Suprapubic skin (tissue), 4 donors: Measurements from ENCODE around the gene KRT33A. TPM values are rescaled to one million over a fixed set of nuclear protein-coding genes. Genes with fewer than 3 reads are reported as not detected.

Source experiments
- DNase-seq, 2 donors: peaks; one replicate each; pipeline ENCODE4 v3.0.0-alpha.2; 2019; ENCODE audit warnings: low spot score in 2 of 2
- H3K27ac ChIP-seq: fragments of 200-600 bp; sonication (generic); one replicate; pipeline ENCODE4 v1.5.1; 2019
- H3K27me3 ChIP-seq: fragments of 200-600 bp; sonication (generic); one replicate; pipeline ENCODE4 v1.5.1; 2019
- H3K36me3 ChIP-seq: fragments of 200-600 bp; sonication (generic); one replicate; pipeline ENCODE4 v1.5.1; 2019
- H3K4me1 ChIP-seq: fragments of 200-600 bp; sonication (generic); one replicate; pipeline ENCODE4 v1.5.1; 2019
- H3K4me3 ChIP-seq: fragments of 200-600 bp; sonication (generic); one replicate; pipeline ENCODE4 v1.5.1; 2019; ENCODE audit warnings: mild to moderate bottlenecking
- H3K9me3 ChIP-seq: fragments of 200-600 bp; sonication (generic); one replicate; pipeline ENCODE4 v1.5.1; 2019
- EP300 ChIP-seq: sonication (generic); formaldehyde crosslinking; IDR thresholded peaks from one replicate; pipeline ENCODE4 v1.6.1; 2017; ENCODE audit warnings: antibody characterized with exemption
- POLR2A ChIP-seq, 2 donors: fragments of 450-650 bp; IDR thresholded peaks; one replicate each; pipeline ENCODE4 v1.6.1; 2017; ENCODE audit warnings: antibody characterized with exemption in 2 of 2, mild to moderate bottlenecking in 2 of 2, moderate library complexity in 2 of 2
- POLR2AphosphoS5 ChIP-seq, 3 donors: sonication (generic); formaldehyde crosslinking; IDR thresholded peaks; one replicate each; pipeline ENCODE4 v1.6.1; 2017; ENCODE audit warnings: antibody characterized with exemption in 3 of 3
- WGBS: methylation state at CpG from one replicate; pipeline ENCODE4 v1.1.5; 2018; 5-methylcytosine and 5-hydroxymethylcytosine counted together
- total RNA-seq, 4 donors: library from RNA; depleted of rRNA; stranded (reverse); fragments of >200 nt; gene quantifications; one replicate each; pipeline ENCODE4 v1.1.0, GENCODE V29; 2016
- TF ChIP-seq, protein P1 (sequence below), 2 donors: fragments of 200-600 bp in 1 of 2; fragments of 450-650 bp in 1 of 2; sonication (generic) in 1 of 2; IDR thresholded peaks; one replicate each; pipeline ENCODE4 v1.5.1; 2016 to 2019; ENCODE audit warnings: antibody characterized with exemption in 2 of 2, mild to moderate bottlenecking in 1 of 2, moderate library complexity in 1 of 2

KRT33A gene
- total RNA-seq, 4 donors from 2014 or later, result 1.2 to 144 (median 8.3) TPM

DNA sequence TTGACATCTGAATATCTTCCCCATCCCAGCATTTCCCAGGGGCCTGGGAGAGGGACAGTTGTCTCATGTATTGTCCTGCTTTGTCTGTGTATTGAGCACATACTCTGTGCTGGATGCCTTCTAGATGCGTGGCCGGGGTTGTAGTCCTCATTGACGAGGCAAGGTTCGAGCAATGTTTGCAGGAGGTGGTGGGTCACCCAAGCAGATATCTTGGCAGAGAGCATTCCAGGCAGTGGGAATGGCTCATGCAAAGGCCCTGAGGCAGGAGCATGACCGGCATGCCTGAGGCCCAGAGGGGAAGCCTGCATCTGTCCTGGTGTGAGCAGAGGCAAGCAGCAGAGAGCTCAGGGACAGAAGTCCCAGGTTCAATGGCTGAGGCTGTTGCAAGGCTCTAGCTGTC is 17.5 kb downstream of the KRT33A start:
- 92% methylated on average over 5 of the region's 5 CpGs for WGBS
- H3K27me3 ChIP-seq, result no peaks in the 10 kb centered on the region

DNA sequence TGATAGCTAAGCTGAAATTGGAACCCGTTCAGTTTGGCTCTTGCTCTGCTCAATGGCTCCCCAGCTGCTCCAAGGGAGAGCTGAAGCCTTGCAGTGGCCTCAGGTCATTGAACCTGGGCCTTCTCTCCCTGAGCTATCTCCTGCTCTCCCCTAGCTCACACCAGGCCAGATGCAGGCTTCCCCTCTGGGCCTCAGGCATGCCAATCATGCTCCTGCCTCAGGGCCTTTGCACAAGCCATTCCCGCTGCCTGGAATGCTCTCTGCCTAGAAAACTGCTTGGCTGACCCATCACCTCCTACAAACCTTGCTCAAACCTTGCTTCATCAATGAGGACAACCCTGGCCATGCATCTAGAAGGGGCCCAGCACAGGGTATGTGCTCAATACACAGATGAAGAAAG is 18.4 kb downstream of the KRT33A start:
- Histone ChIP-seq H3K27ac (no peak overlapping the region), H3K4me3 (no peak overlapping the region), H3K9me3 (no peaks in the 10 kb centered on the region), H3K36me3 (no peaks in the 10 kb centered on the region), H3K4me1 (peaks cover 6% of the 10 kb centered on the region), H3K27me3 (no peaks in the 10 kb centered on the region)
- WGBS, result 80% methylated on average over 1 of the region's 2 CpGs
- no peak for DNase-seq
- TF ChIP-seq EP300, result no peak
- TF ChIP-seq, protein P1, sequence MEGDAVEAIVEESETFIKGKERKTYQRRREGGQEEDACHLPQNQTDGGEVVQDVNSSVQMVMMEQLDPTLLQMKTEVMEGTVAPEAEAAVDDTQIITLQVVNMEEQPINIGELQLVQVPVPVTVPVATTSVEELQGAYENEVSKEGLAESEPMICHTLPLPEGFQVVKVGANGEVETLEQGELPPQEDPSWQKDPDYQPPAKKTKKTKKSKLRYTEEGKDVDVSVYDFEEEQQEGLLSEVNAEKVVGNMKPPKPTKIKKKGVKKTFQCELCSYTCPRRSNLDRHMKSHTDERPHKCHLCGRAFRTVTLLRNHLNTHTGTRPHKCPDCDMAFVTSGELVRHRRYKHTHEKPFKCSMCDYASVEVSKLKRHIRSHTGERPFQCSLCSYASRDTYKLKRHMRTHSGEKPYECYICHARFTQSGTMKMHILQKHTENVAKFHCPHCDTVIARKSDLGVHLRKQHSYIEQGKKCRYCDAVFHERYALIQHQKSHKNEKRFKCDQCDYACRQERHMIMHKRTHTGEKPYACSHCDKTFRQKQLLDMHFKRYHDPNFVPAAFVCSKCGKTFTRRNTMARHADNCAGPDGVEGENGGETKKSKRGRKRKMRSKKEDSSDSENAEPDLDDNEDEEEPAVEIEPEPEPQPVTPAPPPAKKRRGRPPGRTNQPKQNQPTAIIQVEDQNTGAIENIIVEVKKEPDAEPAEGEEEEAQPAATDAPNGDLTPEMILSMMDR (IDR thresholded peaks at IDR 0.05), result no peak

More for the DNA sequence above, 17.5 kb downstream of the KRT33A start:
- no peak for DNase-seq
- Histone ChIP-seq H3K27ac (no peak overlapping the region), H3K4me3 (no peak overlapping the region), H3K9me3 (no peaks in the 10 kb centered on the region), H3K4me1 (peaks cover 6% of the 10 kb centered on the region), H3K36me3 (no peaks in the 10 kb centered on the region)
- TF ChIP-seq POLR2A (IDR thresholded peaks at IDR 0.05) (no peak), POLR2AphosphoS5 (IDR thresholded peaks at IDR 0.05) (no peak), EP300 (no peak)
- TF ChIP-seq, protein P1 (IDR thresholded peaks at IDR 0.05), result no peak

DNA sequence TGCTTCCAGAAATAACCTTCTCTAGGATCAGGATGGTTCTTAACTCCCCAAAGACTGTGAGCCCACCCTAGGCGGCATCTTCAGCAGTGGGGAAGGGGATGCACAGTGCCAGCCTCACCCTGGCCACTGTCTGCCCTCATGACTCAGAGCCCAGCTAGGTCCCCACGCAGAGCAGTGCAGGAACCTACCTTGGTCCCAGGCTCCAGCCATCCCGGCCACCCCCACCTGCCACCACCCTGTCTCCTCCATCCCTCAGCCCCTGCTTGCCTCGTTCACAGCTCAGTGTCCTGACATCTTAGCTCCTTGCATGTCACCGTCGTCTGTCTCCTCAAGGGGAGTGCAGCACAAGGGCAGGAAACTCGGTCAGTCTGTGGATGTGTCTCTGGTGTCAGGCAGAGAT is 19.0 kb downstream of the KRT33A start:
- no peak for TF ChIP-seq EP300
- TF ChIP-seq, protein P1 (IDR thresholded peaks at IDR 0.05), result no peak
- no peak for TF ChIP-seq POLR2AphosphoS5 (IDR thresholded peaks at IDR 0.05)
- TF ChIP-seq POLR2A (IDR thresholded peaks at IDR 0.05), result no peak
- H3K36me3 ChIP-seq, result no peaks in the 10 kb centered on the region
- H3K4me3 ChIP-seq, result no peak overlapping the region
- DNase-seq, result no peak
- peaks cover 6% of the 10 kb centered on the region for H3K4me1 ChIP-seq
- H3K27ac ChIP-seq, result no peak overlapping the region
- WGBS, result 80% methylated on average over 7 of the region's 7 CpGs
- H3K27me3 ChIP-seq, result no peaks in the 10 kb centered on the region
- H3K9me3 ChIP-seq, result no peaks in the 10 kb centered on the region

DNA sequence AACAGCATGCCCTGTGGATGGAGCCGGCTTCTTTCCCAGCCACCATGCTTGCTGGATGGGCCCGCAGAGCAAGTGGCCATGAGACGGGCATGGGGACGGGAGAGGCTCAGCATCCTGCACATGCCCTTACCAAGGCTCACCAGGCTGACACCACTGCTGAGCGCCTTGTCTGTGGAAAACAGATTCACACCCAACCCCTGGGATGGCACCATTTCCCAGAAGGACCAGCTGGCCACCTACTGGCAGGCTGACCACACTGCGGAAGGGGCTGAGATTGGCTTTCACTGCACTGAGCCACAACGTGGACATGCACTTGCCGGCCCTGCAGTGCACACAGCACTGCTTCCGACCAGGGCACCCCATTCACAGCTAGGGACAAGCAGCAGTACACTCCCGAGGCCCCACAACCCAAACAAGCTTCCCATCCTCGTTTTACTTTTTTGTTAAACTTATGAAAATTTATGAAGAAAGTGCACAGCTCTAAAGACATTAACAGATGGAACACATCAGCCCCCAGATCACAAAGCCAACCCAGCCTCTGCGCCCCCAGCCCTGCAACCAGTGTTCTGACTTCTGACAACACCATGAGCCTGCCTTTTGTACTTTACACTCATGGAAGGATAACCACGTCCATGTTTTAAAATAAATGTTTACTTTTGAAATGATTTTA is 21.2 kb downstream of the KRT33A start:
- peak in 1 of 2 donors; percentile 52 for DNase-seq
- TF ChIP-seq POLR2A (IDR thresholded peaks at IDR 0.05) (no peak), EP300 (no peak), POLR2AphosphoS5 (IDR thresholded peaks at IDR 0.05) (no peak)
- TF ChIP-seq, protein P1 (IDR thresholded peaks at IDR 0.05), result peak in 1 of 2 donors; percentile 55
- H3K36me3 ChIP-seq, result no peaks in the 10 kb centered on the region
- H3K9me3 ChIP-seq, result no peaks in the 10 kb centered on the region
- no peak overlapping the region for H3K27ac ChIP-seq
- H3K27me3 ChIP-seq, result no peaks in the 10 kb centered on the region
- 49% methylated on average over 10 of the region's 13 CpGs for WGBS
- H3K4me1 ChIP-seq, result no peaks in the 10 kb centered on the region
- H3K4me3 ChIP-seq, result no peak overlapping the region

DNA sequence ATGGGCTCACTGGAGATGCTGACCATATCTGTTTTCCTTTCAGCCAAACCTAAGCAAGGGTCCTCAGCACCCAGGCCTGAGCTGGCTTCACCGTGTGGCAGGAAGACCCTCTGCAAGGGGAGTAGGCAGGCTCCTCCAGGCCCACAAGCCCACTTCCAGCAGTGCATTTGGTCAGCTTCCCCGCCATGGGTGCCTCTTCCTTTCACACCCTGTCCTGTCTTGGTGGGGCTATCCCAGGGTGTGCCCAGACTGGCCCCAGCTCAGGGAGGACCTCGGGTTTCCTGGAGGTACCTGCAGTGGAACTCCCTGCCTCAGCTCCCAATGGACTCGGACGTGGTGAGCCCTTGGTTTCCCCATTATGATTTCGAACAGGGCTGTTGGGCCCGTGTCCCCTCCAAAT is 22.4 kb downstream of the KRT33A start:
- H3K27me3 ChIP-seq, result no peaks in the 10 kb centered on the region
- 80% methylated on average over 3 of the region's 7 CpGs for WGBS
- H3K4me1 ChIP-seq, result no peaks in the 10 kb centered on the region
- H3K36me3 ChIP-seq, result no peaks in the 10 kb centered on the region
- H3K27ac ChIP-seq, result no peak overlapping the region
- H3K9me3 ChIP-seq, result no peaks in the 10 kb centered on the region
- no peak for DNase-seq
- no peak for TF ChIP-seq POLR2A (IDR thresholded peaks at IDR 0.05)
- TF ChIP-seq POLR2AphosphoS5 (IDR thresholded peaks at IDR 0.05), result no peak
- TF ChIP-seq, protein P1 (IDR thresholded peaks at IDR 0.05), result no peak
- no peak overlapping the region for H3K4me3 ChIP-seq
